ENCODE measurements around the gene MPP1. TPM values are rescaled to one million over a fixed set of nuclear protein-coding genes. Genes with fewer than 3 reads are reported as not detected.

MPP1 gene
- total RNA-seq, 2 donors from 2014 or later, result 30.2 to 32.8 TPM

Other genes with a start within 250 kb of the MPP1 start
- not detected for gene CTAG1A, start 220.4 kb downstream of the MPP1 start, total RNA-seq
- not detected for gene CTAG1B, start 186.2 kb downstream of the MPP1 start, total RNA-seq
- not detected for gene CTAG2, start 151.9 kb downstream of the MPP1 start, total RNA-seq
- gene GAB3, start 54.4 kb downstream of the MPP1 start, total RNA-seq, result 1 to 10 TPM; 3.3 to 4.0 TPM
- 100 to 1,000 TPM; 112 to 120 TPM for gene DKC1, start 42.6 kb downstream of the MPP1 start, total RNA-seq
- not detected for gene SMIM9, start 29.2 kb upstream of the MPP1 start, total RNA-seq
- 10 to 100 TPM in 1 of 2 donors, 1 to 10 TPM in 1; 7.5 to 17.6 TPM for gene F8A1, start 80.9 kb upstream of the MPP1 start, total RNA-seq
- gene F8, start 217.2 kb upstream of the MPP1 start, total RNA-seq, result 1 to 10 TPM; 5.6 to 5.8 TPM
- gene FUNDC2, start 221.4 kb upstream of the MPP1 start, total RNA-seq, result 10 to 100 TPM; 62.2 to 95.1 TPM

All from activated naive CD4-positive, alpha-beta T cell treated with anti-CD3 and anti-CD28 coated beads, Interleukin-2, amount 50 U/mL, for 72 hours (primary cell).